Measurements from ENCODE around the gene DMAC2. TPM values are rescaled to one million over a fixed set of nuclear protein-coding genes. Genes with fewer than 3 reads are reported as not detected.

The DMAC2 gene
- total and polyA plus RNA-seq, 2 donors (not counting 3 experiments of a cell fraction or from before 2014, with no cell fraction given): 65.4 to 137 TPM

GRCh38 chr19:41399525-41399924 lies 40.2 kb downstream of the DMAC2 start:
- intact Hi-C loops (cut with micrococcal nuclease) (no loop called here), dilution Hi-C loops (cut with MboI; ENCODE audit: extremely low pct_ligation_motif_present, low sequenced_read_pairs) (no loop called here)
- H3K4me2 ChIP-seq (ENCODE audit: insufficient read depth, low read length): no peak overlapping the region
- H3K4me1 ChIP-seq (ENCODE audit: control insufficient read depth, extremely low read depth, insufficient read depth, low read length): peaks cover 40% of the 10 kb centered on the region
- no peaks in the 10 kb centered on the region for H3K9me1 ChIP-seq (replicated peaks; ENCODE audit: control insufficient read depth, extremely low read depth, insufficient read depth, low read length)
- no peaks in the 10 kb centered on the region for H3K9me3 ChIP-seq (replicated peaks; ENCODE audit: control insufficient read depth, insufficient read depth, low read length)
- no peaks in the 10 kb centered on the region for H4K20me1 ChIP-seq (replicated peaks; ENCODE audit: control insufficient read depth, extremely low read depth, insufficient read depth, low read length)
- H3K9ac ChIP-seq (replicated peaks; ENCODE audit: extremely low read depth, insufficient read depth, low read length): no peak overlapping the region
- H3K4me3 ChIP-seq (replicated peaks in 1 of 3; ENCODE audit: insufficient read depth in 1 of 3, low read depth in 1 of 3, low read length in 3 of 3): no peak overlapping the region
- no peak for TF ChIP-seq GATA2 (IDR thresholded peaks at IDR 0.05; ENCODE audit: insufficient read depth, insufficient read length, low read depth, low read length)
- POLR2A ChIA-PET: no interaction called here
- no peak overlapping the region for H3K27ac ChIP-seq (ENCODE audit: insufficient read depth, low read depth, low read length)
- DNase-seq (ENCODE audit: low read depth, low spot score): no peak
- H3K79me2 ChIP-seq (ENCODE audit: control insufficient read depth, insufficient read depth, low read length): peaks cover 6% of the 10 kb centered on the region
- BruUV-seq (replicated peaks): no TSS peak
- no peak overlapping the region for H2AFZ ChIP-seq (ENCODE audit: low read depth, low read length)
- H3K36me3 ChIP-seq (ENCODE audit: control insufficient read depth in 2 of 2, extremely low read depth in 1 of 2, insufficient read depth in 2 of 2, low read length in 2 of 2): peaks cover 0 to 2% of the 10 kb centered on the region in 2 experiments
- FAIRE-seq: no peak
- H3K27me3 ChIP-seq (ENCODE audit: control insufficient read depth in 2 of 2, insufficient read depth in 2 of 2, low read length in 2 of 2): no peaks in the 10 kb centered on the region
- CTCF ChIA-PET: interaction anchor here (1.0 kb wide), 1 partner anchor 46 kb away, joined by 3 read pairs; no protein-coding TSS in a partner anchor

DNA sequence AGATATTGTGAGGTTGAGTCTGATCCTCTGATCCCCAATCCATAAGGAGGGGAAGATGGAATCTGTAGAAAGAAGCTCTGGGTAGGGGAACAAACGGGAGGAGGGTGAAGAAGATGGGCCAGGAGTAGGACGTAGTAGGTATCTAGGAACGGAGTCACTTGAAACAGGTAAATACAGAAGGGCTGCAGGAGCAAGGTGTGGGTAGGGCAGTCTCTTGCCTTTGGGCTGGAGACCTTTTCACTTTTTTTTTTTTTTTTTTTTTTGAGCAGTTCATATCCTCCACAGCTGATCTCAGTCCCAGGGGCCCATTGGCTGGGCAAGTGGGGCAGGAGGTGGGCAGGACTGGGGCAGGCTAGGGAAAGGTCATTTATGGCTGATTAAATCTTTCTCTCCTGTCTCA lies 40.6 kb downstream of the DMAC2 start:
- no peak overlapping the region for H3K4me3 ChIP-seq (replicated peaks in 1 of 3; ENCODE audit: insufficient read depth in 1 of 3, low read depth in 1 of 3, low read length in 3 of 3)
- intact Hi-C loops (cut with micrococcal nuclease): no loop called here
- POLR2A ChIA-PET: no interaction called here

More for the DNA sequence above, 40.6 kb downstream of the DMAC2 start:
- Histone ChIP-seq H3K27ac (ENCODE audit: insufficient read depth, low read depth, low read length) (no peak overlapping the region), H3K27me3 (ENCODE audit: control insufficient read depth in 2 of 2, insufficient read depth in 2 of 2, low read length in 2 of 2) (no peaks in the 10 kb centered on the region), H3K79me2 (ENCODE audit: control insufficient read depth, insufficient read depth, low read length) (peaks cover 6% of the 10 kb centered on the region), H3K36me3 (ENCODE audit: control insufficient read depth in 2 of 2, extremely low read depth in 1 of 2, insufficient read depth in 2 of 2, low read length in 2 of 2) (peaks cover 0 to 2% of the 10 kb centered on the region in 2 experiments), H3K4me2 (ENCODE audit: insufficient read depth, low read length) (peak overlapping the region; percentile 72), H3K9me1 (replicated peaks; ENCODE audit: control insufficient read depth, extremely low read depth, insufficient read depth, low read length) (no peaks in the 10 kb centered on the region), H4K20me1 (replicated peaks; ENCODE audit: control insufficient read depth, extremely low read depth, insufficient read depth, low read length) (no peaks in the 10 kb centered on the region), H2AFZ (ENCODE audit: low read depth, low read length) (no peak overlapping the region), H3K9me3 (replicated peaks; ENCODE audit: control insufficient read depth, insufficient read depth, low read length) (no peaks in the 10 kb centered on the region), H3K9ac (replicated peaks; ENCODE audit: extremely low read depth, insufficient read depth, low read length) (no peak overlapping the region), H3K4me1 (ENCODE audit: control insufficient read depth, extremely low read depth, insufficient read depth, low read length) (peaks cover 40% of the 10 kb centered on the region)
- CTCF ChIA-PET: interaction anchor here (1.0 kb wide), 1 partner anchor 46 kb away, joined by 3 read pairs; no protein-coding TSS in a partner anchor
- no peak for TF ChIP-seq FOS (IDR thresholded peaks at IDR 0.05; ENCODE audit: borderline replicate concordance, insufficient read depth, low read length)
- TF ChIP-seq MYC (IDR thresholded peaks at IDR 0.05; ENCODE audit: low read depth, low read length): no peak
- TF ChIP-seq EZH2 (IDR thresholded peaks at IDR 0.05; ENCODE audit: borderline replicate concordance, low read depth, low read length, severe bottlenecking): no peak
- TF ChIP-seq CTCF (IDR thresholded peaks at IDR 0.05; ENCODE audit: extremely low read depth in 1 of 2, insufficient read depth in 1 of 2, low read depth in 1 of 2, low read length in 2 of 2): no peak
- no peak for TF ChIP-seq POLR2AphosphoS5 (IDR thresholded peaks at IDR 0.05; ENCODE audit: insufficient read depth, low read depth, low read length)
- no peak for TF ChIP-seq MAX (IDR thresholded peaks at IDR 0.05; ENCODE audit: insufficient read depth, insufficient read length)
- dilution Hi-C loops (cut with MboI; ENCODE audit: extremely low pct_ligation_motif_present, low sequenced_read_pairs): no loop called here
- DNase-seq (ENCODE audit: low read depth, low spot score) (no peak), FAIRE-seq (no peak)
- no TSS peak for BruUV-seq (replicated peaks)

All from endothelial cell of umbilical vein (primary cell).